SKM-1 (cell line): ENCODE data around the gene JAZF1.

Experiments
- DNase-seq: peaks from one replicate; lab custom pipeline; 2025; ENCODE audit not compliant: unreplicated experiment; lab: John Stamatoyannopoulos, UW

JAZF1 gene

DNA sequence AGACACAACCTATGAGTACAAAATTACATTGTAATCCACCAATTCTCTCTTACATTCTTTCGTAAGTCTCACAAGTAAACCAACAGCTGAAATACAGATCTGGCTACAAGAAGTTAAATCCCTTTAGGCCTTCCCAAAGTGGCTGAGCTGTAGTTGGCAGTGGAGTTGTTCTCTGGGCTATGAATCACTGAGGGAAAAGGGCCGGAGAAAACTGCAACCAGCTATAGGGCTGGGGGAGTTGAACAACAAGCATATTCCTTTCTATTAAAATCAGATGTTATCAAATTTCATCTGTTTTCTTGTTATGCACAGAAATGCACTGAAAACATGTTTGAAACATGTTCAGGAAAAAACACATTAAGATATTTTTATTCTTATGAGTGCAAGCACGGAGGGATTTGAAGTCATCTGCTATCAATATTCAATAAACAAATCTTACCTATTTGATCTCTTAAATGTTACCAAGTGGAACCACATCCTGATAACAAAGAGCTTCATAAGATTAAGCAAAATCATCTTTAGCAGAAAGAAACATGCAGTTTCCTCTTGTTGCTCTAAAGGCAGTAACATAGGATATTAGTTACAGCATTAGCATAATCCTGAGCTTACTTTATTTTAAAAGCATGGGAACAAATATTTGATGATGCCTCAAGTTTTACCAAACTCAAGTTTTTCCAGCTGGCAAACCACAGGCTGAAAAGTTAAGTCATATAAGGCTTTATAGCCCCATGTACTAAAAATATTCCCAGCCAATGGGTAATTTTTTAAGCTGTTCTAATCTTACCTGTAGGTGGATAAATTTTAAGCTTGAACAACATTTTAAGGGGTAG lies 227.9 kb downstream of the JAZF1 start:
- no peak for DNase-seq

DNA sequence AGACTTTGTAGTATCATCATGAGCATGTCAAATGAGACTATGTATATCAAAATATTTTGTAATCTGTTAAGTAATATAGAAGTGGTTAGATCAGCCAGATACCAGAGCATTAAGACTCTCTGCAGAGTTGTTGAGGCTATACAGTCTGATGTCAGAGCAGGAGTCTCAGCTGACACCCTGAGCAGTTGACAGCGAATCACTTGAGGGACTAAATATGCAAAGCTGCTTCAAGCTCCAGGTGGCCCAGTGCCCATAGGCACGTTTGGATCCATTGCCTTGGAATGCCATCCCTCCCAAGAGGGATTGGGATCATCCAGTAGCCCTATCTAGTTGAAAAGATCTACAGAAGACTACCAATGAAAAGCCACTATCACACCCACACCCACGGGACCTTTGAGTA lies 230.5 kb downstream of the JAZF1 start:
- DNase-seq = no peak

DNA sequence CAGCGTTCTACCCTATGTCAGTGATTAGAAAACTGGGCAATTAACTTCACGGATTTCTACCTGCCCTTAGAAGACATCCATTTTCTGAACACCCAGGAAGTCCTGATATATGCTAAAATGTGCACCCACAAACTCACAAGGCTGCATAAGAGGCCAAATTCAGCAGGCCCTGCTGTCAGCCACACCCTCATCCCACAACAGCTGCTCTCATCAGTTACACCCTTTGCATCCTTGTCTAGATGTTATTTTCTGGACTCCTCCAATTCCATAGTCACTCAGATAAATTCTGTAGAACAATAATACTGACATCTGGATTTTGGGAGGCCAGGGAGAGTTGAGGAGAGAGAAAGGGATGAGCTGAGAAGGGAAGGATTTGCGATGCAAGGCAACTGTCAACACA lies 231.7 kb downstream of the JAZF1 start:
- no peak for DNase-seq

DNA sequence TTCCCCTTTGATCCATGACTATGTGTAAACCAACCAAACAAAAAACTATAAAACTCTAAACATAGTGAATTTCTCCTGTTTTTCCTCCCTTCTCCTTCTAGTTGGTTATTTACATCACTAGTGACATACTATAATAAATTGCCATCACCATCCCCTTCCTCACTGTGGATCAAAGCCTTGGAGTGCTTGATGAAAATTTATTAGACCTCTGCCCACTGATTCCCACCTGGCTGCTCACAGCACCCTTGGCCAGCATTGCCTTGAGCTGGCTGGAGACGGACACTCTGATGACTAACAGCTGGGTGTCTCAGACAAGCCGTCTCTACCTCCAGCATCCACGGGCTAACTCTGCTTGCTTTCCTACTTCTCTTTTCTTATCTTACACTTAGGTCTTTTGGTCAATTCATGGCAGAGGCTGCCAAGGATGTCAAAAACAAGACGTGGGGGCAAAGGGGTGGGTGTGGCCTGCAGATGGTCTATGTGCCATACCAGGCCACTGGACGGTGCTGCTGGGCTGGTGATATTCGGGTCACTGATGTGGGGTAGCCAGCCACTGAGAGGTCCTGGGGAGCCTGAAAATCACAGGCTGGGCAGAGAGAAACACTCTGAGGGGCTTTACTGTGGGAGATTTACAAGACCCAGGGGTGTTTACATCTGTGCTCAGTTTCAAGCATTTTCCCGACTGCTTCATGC lies 232.9 kb downstream of the JAZF1 start:
- DNase-seq = no peak

DNA sequence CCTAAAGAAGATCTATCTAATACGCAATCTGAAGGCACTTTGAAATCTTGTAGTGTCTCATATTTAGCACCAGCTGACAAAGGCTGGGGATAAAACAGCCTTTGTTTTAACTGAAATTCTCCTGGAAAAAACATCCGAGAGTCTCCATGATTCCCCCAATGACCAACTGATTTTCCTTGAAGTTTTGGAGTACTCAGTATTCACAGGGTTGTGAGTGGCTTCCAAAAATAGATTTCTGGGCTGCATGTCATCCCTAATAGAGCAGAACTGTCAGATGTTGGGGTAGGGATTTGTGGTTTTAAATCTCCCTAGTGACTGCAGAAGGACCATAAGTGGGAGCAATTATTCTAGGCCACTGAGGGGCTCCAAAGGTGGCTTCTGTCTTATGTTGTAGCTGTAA lies 234.2 kb downstream of the JAZF1 start:
- DNase-seq = no peak

DNA sequence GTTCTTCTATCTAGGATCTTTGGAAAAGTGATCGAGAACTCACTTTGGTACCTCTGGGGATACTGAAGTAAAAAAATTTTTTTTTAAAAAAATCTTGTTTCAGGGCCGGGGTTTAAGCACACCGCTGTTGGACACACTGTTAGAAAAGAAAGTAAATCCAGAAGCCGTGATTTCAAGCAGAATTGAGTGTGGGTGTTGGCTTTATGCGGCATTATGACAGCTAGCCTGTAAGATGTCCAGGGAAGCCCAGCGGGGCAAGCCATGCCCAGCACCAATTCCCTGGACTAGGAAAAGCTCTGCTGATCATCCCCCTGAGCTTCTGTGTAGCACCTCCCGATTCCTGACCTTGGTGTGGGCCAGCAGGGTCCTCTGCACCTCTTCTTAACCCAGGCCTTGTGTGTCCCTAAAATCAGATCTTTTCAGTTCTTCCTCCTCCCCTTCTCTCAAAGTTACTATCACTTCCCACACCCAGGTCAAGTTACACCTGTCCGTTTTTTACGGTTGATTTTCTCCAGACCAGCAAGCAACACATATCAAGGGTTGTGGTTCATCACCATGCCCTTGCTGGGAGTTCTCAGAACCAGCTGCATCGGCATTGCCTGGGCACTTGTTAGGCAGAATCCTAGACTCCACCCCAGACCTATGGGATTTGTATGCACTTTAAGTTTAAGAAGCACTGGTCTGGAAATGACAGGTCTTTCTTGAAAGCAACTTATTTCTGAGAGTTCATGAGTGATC lies 235.4 kb downstream of the JAZF1 start:
- no peak for DNase-seq

DNA sequence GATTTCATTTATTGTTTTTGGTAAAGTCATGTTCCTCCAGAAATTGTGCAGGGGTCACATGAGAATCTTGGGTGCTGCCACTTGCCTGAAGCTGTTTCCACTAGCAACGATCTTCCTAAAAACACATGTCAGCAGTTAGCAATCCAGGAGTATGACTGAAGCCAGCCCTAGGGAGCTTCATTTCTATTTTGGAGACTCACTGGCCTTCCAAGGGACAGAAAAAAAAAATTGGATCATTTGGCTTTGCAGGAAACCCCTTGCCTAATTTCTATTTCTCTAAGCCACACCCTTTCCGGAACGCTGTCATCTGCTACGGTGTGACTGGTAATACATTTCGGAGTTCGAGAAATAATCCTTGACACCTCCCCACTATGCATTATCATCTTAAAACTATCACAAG lies 236.0 kb downstream of the JAZF1 start:
- no peak for DNase-seq

DNA sequence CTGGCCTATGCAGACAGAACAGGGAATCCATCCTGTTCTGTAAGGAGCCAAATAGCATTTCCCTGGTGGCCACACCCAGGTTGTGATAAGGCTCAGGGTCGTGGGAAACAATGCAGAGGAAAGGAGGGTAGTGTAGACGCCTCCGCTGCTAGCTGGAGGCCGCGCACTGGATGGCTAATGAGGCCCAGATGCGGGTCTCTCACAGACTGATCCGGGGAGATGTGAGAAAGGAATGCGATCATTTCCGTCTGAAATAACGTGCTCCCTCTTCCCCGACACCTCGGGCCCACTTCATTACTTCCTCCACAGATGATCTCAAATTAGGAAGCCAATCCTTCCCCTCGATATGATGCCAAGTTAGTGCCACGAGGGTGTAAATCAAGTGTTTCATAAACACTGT lies 237.4 kb downstream of the JAZF1 start:
- no peak for DNase-seq

DNA sequence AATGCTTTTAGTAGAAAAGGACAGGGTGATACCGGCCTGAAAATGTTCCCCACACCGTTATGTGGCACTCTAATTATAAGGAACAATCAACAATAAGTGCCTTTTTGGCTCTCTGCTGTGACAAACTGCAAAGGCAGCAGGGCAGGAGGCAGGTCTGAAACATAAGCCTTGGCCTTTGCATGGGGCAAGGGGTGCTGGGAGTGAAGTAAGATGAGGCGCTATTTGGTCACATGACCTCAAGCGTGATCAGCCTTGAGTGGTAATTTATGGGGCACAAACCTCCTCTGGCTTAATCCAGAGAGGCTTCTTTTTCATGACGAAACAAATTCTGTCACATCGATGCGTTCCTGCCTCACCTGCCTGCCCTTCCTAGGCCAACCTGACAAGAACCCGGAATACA lies 237.9 kb downstream of the JAZF1 start:
- DNase-seq = no peak

DNA sequence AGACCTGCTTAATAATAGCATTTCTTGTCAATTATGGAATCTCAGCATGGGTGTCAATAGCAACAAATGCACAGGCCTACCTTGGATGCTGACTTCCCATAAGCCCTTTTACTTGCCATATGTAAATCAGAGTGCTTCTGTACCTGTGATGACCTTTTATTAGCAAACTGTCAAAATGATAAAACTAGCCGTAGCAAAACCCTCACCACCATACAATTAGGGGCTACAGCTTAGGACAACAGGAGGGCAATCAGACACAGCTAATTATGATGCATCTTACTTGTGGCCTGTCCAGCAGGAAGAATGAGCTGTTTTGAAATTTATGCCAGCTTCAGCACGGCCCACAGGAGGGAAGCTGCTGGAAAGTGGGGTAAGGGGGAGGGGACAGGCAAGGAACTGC lies 239.1 kb downstream of the JAZF1 start:
- DNase-seq = no peak

DNA sequence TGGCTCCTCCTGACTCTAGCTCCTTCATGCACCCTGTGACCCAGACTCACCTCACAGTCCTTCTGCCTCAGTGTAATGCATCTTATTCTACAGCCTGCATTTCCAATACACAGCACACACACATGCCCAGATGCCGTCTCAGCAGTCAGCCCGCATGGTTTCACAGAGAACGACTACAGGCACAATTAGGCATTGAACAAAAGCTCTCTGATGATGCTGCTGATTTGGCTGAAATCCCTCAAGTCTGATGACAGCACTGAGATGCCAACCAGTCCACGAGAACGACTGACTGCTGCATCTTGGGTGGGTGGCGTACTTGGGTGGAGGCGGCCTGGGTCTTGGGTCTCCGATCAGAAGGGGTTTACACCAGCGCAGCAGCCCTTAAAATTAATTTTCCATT lies 240.3 kb downstream of the JAZF1 start:
- no peak for DNase-seq

DNA sequence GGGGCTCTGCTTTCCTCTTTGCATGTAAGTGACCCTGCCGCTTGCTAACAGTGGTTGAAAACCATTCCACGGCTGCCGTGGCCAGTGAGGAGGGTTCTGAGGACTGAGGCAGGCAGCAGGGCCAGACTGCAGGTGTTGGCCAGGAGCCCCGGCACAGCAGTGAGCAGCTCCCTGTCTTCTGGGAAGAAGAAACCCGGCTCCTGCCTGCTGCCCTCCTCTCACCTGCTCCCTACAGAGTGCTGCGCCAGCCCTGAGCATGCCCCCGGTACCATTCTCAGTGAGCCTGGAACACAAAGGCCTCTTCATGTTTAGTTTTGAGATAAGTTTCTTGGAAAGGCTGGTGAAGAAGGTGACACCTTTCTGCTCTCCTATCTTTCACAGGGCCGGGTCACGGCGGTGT lies 240.7 kb downstream of the JAZF1 start:
- DNase-seq = no peak

DNA sequence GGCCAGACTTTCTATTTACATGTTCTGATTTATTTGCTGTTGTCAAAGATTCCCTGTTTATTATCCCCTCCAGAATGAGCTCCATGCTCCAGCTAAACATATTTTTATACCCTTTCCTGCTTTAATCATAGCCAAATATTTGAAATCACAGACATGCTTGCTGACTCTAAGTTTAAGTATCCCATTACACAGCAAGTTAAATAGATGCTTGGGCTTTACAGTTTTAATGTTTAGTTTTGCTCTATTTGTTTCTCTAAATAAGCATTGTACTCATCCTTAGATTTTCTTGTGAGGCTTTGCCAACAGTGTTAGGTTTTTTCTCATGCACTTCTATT lies 243.9 kb downstream of the JAZF1 start:
- DNase-seq = no peak

DNA sequence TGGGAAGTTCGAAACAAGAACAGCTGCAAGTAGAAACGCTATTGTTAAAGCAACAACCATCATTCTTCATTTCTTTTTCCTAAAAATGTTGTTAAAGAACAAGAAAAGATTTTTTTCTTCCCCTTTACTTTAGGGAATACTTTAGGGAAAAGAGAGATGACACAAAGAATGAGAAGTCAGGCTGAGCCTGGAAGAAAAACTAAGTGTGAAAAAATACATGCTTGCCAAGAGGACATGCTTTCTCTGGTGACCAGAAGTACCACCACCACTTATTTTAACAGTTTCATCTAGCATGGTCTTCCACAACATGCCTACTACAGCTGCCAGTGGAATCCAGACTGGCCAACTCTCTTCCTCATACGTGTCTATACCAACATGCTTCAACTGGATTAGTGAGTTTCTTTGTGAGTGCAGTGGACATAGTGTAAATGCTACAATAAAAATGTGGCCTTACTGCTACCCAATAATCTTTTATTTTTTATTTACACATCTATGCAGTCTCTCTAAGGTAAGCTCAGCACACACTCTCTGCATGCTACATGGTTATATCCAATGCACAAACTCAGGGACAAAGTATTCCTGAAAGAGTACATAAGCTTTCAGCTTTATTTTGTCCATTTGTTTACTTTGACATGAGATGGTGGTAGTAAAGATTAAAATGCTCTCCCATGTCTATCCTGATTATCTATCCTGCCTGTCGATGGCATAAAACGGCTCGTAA lies 244.4 kb downstream of the JAZF1 start:
- no peak for DNase-seq

DNA sequence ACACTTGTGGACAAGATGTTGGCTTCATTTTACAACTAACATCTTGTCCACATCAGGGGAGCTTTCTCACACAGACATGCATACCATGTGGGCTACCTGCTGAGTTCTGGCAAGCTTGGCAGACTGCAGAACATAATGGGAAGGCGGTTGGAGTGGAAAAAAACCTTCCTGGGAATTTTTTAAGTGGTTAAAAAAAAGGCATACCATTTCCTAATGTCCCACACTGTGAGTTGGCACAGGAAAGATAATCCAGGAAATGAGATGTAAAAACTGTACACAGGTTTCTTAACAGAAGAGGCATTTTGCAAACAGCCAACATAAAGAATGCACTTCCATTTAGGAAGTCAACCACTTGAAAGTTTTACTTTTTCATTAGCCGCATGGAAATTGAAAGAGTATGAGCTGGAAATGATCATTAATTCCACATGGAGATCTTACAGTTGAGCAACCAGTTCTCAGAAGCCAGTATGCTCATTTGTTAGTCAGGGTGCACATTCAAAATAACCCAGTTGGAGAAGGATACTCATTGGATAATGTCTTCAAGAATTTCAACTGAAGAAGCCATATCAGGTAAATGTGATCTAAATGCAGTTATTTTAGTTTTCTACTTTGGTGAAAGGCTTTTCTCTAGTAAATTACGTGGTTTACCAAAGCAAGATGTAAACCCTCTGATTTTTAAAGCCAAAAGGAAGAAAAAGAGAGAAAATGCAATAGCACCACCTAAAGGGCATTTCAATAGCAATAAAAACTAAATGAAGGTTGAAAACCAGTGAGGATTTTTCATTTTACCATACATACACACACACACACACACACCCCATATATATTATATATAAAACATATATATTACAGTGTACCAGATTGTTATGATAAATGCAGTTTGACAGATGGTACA lies 246.7 kb downstream of the JAZF1 start:
- DNase-seq = no peak

DNA sequence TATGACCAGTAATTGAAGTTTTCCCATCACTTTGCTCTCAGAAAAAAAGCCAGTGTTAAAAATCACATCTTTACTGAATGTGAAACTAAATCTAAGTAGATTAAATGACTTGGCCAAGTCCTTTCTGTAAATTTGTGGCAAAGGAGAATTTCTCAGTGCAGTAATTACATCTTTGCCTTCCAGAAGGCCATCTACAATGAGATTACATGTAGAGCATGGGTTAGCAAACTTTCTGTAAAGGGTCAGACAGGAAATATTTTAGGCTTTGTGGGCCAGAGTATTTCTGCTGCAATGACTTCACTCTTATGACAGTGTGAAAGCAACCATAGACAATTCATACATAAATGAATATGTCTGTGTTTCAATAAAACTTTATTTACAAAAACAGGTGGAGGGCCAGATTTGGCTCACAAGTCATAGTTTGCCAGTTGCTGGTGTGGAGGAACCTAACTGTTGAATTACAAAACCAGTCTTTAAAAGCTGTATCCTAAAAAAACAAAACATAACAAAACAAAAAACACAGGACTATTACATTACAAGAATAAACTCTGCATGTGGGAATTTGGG lies 249.6 kb downstream of the JAZF1 start:
- DNase-seq = no peak

DNA sequence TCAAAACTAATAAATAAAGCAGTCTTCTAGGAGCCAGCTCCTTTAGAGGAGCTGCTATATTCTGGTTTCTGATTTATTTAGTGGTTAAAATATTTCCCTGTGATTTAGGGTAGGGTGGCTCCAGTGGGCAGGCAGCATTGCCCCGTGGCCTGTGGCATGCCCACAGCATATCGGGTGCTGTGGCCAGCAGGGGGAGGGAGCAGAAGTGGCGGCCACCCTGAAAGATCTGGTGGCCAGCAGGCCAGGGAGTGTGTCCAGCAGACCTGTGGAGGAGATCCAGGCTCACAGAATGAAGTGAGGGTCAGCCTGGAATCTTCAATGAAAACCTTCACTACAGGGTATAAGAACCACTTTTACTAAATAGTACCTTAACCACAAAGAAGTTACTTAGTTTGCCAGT lies 251.5 kb downstream of the JAZF1 start:
- DNase-seq = no peak

DNA sequence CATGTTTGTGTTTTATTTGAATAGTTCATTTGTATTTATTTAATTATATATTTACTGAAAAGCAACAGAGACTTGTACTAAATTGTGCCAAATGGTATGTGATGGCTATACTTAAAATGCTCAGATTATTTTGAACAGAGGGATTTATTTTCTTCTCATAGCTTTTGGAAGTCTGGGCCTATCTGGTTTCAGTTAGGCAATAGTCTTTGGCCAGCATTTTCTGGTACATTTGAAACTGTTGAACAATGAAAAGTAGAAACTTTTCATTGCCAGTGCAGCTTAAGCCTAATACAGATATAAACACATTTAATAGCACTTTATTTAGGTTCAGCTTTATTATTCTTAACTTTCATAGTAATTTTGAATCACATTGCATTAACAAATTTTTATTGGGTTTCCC lies 252.6 kb downstream of the JAZF1 start:
- DNase-seq = no peak

DNA sequence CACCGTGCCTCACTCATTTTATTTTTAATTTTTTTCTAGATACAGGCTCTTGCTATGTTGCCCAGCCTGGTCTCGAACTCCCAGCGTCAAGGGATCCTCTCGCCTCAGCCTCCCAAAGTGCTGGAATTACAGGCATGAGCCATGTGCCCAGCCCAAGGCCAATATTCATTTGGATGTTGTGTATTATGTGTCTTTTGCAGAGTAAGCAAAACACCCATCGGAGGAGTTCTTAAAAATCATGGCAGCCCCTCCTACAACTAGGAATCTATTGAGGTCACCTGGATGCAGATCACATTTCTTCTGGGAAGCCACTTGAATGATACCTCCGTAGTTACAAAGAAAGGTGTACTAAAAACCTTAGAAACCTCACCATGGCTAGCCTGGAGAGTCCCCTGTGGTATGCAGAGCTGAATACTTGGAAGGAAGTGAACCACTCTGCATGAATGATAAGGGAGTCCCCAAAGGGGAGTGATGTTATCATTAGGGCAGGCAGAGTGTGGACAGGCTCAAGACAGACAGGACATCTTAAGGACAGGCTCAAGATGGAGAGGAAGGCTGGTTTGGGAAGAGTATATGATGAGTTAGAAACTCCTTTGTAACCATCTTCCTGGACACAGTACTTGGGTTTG lies 254.9 kb downstream of the JAZF1 start:
- DNase-seq = no peak

DNA sequence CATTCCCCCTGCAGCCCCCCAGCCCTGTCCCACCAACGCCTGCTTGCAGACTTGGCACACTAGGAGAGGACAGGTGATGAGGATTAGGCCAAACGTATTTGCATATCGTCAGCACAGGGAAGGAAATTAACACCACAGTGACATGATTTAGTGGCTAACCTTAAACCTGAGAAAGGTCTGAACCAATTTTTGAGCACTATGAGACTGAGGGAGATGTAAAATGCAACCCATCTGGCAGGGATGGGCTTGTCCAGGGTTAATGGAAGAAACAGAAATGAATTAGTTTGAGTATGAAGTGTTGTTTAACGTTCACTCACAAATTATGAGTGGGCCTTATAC lies 257.0 kb downstream of the JAZF1 start:
- no peak for DNase-seq
